ENCODE results near the gene ZFYVE28. TPM values are rescaled to one million over a fixed set of nuclear protein-coding genes. Genes with fewer than 3 reads are reported as not detected.
"Not testable (repeated sequence)": the region's sequence is repeated elsewhere in the genome, so short reads cannot be mapped to it uniquely, and the experiment has no call there.

The ZFYVE28 gene
- total RNA-seq, 1 experiment from 2014 or later = 7.1 TPM

DNA sequence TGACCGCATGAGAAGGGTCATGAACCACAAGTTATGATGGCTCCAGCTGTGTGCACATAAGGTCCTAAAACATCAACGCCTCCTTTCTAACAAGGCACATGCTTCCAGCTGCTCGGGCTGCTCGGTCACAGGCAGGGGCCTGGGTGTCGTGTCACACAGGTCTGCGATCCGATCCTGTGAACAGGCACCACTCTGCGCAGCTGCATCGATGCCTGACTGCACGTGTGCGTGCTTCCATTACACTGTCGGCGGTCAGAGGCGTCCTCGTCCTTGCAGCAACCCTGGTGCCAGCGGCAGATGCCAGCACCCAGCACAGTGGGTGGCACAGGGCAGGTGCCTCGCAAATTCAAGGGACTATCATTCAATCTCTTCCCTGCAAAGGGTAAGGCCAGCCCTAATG is 23.9 kb downstream of the ZFYVE28 start:
- no peak for DNase-seq (ENCODE audit: extremely low read depth, low read depth)

DNA sequence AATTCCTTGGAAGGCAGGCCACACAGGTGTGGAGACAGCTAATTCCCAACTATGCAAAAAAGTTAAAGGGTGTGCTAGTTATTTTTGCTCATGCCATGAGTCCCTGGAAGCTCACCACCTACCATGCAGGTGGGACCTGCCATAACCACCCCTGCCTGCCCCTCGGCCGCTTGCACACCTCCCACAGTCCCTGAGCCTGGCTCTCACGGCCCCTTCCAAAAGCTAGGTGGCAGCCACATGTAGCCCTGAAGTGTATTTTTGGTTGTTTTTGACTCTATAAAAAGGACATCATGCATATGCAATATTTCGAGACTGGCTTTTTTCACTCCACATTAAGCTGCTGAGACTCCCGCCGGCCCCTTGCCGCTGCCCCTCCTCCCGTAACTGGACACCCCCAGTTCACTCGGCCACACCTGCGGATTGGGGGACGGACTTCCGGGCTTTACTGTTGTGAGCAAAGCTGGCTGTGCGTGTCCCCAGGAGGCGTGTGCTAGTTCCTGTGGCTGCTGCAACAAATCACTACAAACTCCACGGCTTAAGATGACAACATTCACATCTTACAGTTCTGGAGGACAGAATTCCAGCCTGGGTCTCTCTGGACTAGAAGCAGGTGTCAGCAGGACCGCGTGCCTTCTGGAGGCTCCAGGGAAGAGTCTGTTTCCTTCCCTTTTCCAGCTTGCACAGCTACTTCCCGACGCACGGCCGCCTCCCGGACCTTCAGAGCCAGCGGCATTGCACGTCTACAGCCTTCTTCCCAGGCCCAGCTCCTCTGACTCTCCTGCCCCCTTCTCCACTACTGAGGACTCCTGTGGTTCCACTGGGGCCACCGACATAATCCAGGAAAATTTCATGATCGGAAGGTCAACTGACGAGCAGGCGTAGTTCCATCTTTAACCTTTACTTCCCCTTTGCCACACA is 24.8 kb downstream of the ZFYVE28 start:
- DNase-seq (ENCODE audit: extremely low read depth, low read depth) = no peak

DNA sequence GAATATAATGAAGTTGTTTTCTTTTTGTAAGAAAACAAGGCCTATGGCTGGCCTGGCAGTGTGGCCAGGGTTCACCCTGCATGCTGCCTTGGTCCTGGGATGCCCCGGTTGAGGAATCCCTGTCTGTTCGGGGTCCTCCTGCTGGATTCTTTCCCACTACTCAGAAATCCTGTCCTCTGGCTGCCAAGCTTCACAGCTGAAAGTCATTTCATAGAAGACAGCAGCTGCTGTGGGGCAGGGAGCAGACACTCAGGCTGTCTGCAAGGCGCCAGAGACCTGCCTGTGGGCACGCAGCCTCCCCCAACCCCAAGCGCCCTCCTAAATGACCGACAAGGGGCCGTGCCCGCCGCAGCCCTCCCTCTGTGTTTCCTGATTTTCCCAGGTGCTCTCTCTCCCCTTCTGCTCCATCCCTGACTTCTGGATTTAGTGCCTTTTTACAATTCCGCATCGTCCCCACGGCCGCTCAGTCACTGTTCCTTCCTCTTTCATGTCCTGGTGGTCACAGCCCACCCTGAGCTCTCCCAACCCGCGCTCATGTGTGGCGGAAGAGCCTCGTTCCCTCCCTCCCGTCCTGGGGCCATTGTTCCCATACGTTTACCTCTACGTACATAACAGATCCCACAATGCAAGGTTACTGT is 27.5 kb downstream of the ZFYVE28 start:
- DNase-seq (ENCODE audit: extremely low read depth, low read depth) = no peak

DNA sequence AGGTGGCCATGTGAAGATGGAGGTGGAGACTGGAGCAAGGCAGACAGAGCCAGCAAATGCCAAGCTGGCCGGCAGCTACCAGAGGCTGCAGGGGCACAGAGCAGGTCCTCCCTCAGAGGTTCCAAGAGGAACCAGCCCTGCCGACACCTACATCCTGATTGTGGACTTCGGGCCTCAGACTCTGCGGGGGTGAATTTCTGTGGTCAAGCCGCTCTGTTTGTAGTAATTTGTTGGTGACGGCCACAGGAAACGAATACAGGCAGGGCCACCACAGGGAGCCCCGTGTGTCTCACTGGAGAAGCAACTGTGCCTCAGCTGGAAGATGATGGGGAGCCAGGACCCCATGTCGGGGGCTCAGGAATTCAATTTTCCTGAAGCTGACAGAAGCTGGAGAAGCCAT is 28.3 kb downstream of the ZFYVE28 start:
- DNase-seq (ENCODE audit: extremely low read depth, low read depth) = no peak

DNA sequence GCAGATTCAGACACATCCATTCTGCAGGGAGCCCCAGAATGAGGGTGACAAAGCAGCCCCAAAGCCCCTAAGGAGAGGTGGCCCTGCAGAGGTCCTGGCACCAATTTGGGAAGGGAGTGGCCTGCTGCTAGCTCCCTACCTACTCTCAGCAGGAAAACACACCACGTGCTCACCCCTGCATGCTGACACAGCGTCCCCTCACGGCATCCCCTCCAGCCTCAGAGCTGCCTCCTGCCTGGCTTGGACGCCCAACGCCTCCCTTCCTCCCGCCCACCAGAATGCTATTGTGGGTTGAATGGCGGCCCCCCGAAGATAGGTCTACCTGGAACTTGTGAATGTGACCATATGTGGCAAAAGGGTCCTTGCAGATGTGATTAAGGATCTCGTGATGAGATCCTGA is 28.8 kb downstream of the ZFYVE28 start:
- no peak for DNase-seq (ENCODE audit: extremely low read depth, low read depth)

DNA sequence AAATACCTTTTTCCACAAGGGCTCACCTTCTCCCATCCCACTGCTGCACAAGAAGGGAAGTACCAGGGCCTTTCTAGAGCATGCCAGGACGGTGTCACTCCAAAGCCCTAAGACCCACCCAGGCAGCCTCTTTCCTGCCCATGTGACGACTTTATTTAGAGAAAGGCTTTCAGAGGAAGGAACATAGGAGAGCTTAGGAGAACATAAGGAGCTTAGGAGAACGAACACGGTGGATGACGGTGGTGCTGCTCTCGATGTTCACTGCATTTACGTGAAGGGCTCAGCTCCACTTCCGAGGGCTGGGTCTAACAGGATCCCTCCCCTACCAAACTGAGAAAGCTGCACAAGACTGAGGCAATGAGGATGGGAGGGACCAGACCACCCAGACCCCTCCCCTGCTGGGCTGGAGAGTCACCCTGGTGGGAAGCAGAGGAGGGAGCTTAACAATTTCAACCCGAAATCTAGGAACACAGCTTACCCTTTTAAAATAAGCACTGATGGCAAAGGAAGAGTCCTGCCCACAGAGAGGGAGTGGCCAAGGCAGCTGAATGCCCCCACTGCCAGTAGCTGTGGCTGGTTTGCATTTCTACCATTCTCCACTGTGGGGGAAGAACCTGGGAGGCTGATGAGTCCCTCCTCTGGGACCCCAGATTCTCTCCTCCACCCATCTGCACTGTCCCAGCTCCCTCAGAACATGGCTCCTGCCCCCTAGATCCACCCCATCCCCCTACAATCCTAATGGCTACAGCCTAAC is 29.8 kb downstream of the ZFYVE28 start:
- no peak for DNase-seq (ENCODE audit: extremely low read depth, low read depth)

DNA sequence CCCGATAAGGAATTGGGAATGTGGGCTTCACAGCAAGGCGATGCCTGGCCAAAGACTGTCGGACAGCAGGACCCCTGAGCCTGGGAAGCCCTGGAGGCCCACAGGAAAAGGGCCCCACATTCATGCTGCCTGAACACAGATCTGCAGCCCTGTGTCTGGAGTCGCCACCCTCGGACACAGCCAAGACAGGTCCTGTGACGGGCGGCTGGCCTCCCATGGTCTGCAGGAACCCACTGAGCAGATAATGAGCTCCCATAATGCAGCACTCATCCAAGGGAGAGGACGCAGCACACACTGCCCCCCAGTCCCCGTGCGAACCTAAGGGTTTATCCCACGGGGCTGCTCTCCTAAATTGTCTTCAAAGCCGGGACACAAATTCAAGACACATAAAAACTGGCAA is 30.6 kb downstream of the ZFYVE28 start:
- DNase-seq (ENCODE audit: extremely low read depth, low read depth) = no peak

DNA sequence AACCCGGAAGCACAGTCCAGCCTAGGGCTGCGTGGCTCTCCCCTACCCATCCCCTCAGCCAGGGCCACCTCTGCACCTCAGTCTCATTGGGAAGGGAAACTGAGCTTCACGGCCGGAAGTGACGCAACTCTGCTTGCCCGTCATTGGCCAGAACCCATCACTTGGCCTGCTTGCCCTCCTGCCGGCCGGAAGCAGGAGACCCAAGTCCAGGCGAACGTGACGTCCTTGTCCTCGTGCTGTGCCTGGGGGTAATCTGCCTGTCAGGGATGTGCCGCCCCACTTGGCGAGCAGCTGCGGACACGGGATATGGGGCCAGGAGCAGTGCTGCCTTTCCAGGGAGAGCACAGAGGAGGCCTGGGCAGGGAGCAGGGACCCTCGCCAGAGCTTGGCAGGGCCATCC is 31.2 kb downstream of the ZFYVE28 start:
- no peak for DNase-seq (ENCODE audit: extremely low read depth, low read depth)

DNA sequence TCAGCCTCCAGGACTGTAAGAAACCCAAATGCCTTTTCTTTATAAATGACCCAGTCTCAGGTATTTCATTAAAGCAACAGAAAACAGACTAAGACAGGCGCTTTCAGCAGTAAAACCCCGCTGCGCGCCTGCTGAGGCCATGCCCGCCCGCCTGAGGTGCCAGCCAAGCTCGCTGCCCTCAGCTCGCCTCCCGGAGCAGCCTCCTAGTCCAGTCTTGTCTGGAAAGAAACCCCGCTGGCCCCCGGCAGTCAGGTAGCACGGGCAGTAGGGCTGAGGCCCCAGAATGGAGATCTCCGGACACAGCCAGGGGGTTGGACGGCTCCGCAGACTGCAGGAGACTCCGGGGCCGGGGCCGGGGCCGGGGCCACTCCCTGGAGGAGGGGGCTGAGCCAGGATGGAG is 31.7 kb downstream of the ZFYVE28 start:
- no peak for DNase-seq (ENCODE audit: extremely low read depth, low read depth)

DNA sequence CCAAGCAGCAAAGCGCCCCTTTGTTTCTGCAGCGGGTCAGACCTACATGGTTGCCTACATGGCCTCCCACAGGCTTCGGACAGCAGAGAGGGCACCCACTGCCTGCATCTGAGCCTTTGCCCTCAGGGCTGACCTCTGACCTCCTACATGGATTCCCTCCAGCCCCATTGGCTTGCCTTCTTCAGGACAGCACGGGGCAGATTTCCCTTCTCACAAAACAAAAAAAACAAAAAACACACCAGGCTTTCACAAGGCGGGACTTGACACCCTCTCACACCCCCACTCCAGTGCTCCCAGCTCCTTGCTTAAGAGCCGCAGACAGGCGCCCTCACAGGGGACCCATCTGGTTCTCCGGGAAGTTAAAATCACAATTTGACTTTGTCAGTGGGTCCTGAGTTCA is 32.9 kb downstream of the ZFYVE28 start:
- DNase-seq (ENCODE audit: extremely low read depth, low read depth) = no peak

DNA sequence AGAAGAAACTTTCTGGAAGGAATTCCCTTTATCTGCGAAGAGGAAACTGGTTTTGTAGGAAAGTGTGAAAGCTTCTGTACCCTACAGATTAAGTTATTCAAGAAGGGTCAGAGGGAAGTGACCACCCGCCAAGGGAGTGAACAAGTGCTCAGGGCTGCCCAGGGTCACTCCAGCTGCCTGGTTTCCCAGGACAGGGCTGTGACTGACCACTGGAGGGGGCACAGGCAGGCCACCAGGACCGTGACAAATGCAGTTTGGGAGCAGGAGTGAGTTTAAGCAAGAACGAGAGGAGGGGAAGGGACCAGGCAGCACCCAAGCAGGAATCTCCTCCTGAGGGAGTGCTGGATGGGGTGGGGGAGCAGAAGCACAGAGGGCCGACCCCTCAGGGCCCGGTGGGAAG is 34.2 kb downstream of the ZFYVE28 start:
- no peak for DNase-seq (ENCODE audit: extremely low read depth, low read depth)

DNA sequence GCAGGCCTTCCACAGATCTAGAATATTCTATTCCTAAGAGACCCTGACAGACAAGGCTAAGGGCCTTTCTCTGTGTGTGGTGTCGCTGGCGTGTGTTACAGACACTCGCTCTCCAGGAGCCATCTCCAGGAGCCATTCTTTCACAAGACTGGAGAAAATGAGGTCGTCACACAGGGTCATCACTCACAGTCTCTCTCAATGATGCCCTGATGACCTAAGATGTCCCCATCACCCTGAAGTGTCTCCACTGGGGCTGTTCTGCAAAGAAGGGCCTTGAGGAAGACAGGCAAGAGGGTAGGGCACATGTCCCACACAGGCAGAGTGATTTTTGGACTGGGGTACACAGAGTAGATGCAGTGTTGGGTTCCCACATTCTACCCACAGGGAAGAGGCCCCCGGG is 34.7 kb downstream of the ZFYVE28 start:
- DNase-seq (ENCODE audit: extremely low read depth, low read depth) = no peak

DNA sequence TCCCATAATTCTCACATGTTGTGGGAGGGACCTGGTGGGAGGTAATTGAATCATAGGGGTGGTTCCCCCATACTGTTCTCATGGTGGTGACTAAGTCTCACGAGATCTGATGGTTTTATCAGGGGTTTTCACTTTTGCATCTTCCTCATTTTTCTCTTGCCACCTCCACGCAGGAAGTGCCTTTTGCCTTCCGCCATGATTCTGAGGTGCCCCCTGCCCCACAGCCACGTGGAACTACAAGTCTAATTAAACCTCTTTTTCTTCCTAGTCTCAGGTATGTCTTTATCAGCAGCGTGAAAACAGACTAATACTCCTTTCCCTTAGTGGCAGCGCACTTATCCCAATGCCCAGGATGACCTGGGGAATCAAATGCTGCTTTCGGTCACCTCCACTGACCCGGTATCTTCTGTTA is 35.2 kb downstream of the ZFYVE28 start:
- not testable (repeated sequence) for DNase-seq (ENCODE audit: extremely low read depth, low read depth)

DNA sequence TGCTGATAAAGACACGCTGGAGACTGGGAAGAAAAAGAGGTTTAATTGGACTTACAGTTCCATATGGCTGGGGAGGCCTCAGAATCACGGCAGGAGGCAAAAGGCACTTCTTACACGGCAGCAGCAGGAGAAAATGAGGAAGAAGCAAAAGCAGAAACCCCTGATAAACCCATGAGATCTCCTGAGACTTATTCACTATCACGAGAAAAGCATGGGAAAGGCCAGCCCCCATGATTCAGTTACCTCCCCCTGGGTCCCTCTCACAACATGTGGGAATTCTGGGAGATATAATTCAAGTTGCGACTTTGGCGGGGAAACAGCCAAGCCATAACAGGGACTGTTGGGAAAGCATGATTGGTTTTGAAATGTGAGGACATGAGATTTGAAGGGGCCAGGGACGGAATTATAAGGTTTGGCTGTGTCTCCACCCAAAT is 35.7 kb downstream of the ZFYVE28 start:
- DNase-seq (ENCODE audit: extremely low read depth, low read depth) = not testable (repeated sequence)

DNA sequence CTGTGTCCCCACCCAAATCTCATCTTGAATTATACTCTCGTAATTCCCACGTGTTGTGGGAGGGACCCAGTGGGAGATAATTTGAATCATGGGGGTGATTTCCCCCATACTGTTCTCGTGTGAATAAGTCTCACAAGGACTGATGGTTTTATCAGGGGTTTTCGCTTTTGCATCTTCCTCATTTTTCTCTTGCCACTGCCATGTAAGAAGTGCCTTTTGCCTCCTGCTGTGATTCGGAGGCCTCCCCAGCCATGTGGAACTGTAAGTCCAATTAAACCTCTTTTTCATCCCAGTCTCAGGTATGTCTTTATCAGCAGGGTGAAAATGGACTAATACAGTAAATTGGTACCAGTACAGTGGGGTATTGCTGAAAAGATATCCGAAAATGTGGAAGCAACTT is 37.9 kb downstream of the ZFYVE28 start:
- not testable (repeated sequence) for DNase-seq (ENCODE audit: extremely low read depth, low read depth)

DNA sequence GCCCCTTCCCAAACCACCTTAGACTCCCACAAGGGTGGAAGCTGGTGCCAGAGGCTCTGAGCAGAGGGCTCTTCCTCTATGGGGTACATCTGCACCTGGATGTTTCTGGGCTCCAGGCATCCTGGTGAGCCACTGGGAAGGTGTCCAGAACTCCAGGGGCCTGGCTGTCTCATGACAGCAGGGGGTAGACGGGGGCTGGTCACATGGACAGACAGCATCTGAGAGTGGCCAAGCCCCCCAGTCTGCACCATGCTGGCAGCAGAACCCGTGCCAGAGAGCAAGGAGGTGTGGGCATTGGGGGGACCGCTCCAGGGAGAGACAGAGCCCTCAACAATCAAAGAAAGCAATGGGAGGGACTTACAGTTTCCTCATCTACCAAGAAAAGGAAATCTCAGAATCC is 39.5 kb downstream of the ZFYVE28 start:
- no peak for DNase-seq (ENCODE audit: extremely low read depth, low read depth)

DNA sequence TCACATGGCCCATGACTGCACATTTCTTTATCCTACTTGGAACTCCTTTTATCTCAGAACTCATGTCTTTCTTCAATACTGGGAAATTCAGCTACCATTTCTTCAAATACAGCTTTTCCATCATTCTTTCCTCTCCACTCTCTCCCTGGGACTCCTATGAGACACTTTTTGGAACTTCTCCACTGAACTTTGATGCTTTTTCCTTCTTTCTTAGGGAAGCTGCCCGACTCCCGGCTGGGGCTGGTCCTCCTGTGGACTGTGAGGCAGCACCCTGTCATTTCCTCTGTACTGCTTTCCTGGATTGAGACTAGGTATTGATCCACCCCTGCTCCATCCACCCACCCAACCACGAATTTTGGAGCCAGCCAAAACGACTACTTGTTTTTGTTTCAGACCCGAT is 40.0 kb downstream of the ZFYVE28 start:
- DNase-seq (ENCODE audit: extremely low read depth, low read depth) = no peak

DNA sequence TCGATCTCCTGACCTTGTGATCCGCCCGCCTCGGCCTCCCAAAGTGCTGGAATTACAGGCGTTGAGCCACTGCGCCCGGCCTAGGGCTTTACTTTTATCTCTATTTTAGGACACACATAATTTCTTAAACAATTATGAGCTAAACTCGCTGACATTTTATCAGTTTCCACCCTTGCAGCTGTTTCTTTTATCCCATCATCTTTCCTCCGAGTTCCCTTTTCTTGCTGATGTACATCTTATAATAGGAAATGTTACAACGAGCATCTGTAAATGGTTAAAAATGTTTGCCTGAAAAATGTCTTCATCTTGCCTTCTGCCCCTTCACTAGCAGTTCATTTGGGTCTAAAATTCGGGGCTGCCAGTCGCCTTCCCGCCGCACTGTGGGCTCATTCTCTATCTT is 41.2 kb downstream of the ZFYVE28 start:
- DNase-seq (ENCODE audit: extremely low read depth, low read depth) = no peak

DNA sequence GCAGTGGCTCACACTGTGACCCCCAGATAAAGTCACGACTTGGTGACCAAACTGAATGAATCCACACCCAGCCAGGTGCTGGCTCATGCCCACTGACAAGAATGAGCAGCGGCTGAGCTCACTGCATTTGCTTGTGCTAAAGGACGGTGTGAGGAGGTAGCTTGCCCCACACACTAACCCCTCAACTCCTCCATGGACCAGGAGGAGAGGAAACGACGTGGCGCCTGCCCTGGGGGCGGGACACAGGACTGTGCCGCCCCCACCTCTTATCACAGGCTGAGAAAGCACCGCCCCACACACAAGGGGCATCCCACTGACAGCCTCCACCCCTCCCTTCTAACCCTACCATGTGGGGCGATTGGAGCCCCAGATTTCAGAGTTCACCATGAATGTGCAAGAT is 43.0 kb downstream of the ZFYVE28 start:
- DNase-seq (ENCODE audit: extremely low read depth, low read depth) = no peak

DNA sequence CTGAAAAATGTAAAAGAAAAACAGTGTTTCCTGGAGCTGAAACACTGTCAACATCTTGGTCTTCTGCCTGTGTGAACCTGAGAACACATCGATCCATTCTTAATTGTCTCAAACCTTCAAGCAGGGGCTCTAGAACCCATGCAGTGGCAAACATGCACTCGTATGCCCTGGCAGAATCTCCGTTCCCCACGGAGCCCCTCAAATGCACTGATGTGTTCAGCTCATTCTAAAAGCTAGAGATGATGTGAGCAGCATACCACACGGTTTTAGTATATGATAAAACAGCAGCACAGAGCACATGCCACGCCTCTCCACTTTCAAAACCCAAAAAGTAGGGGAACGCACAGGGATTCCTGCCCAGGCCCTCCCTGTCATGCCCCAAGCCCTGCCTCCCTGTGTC is 44.9 kb downstream of the ZFYVE28 start:
- no peak for DNase-seq (ENCODE audit: extremely low read depth, low read depth)

DNA sequence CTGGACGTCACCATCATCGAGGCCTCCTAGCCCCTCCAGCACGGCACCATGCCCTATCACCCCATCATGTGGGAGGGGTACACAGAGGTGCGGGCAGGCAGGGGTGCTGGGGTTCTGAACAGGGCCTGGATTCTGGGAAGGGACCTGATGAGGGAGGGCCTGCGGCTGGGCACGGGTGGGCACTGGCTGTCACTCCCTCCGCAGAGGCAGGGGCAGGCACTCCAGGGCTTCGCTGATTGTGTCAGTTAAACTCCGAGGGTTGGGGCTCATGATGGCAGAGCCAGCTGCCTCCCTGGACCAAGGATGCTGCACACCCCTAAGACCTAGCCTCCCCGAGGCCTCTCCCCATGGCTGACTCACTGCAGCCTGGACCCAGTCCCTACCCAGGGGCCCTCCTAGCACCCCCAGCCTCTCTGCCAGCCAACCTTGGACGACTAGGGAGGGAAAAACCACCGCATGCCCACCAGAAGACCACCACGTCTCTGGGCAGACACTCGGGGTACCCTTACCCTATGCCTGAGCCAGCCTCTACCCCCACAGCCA is 45.9 kb downstream of the ZFYVE28 start:
- no peak for DNase-seq (ENCODE audit: extremely low read depth, low read depth)
